IMR-90 (cell line): Measurements from ENCODE around the gene TLX1.

Experiments used
- CTCF ChIP-seq: conservative IDR thresholded peaks from 2 replicates; pipeline ENCODE4 v1.5.1; 2012; ENCODE audit warnings: mild to moderate bottlenecking, low read depth, low read length, improper control_type of control experiment
- POLR2A ChIP-seq: IDR thresholded peaks from 2 replicates; pipeline ENCODE4 v1.6.1; 2012; ENCODE audit warnings: mild to moderate bottlenecking, low read depth, low read length
- USF2 ChIP-seq: fragments of 150-350 bp; IDR thresholded peaks from 2 replicates; pipeline ENCODE4 v1.6.1; 2017; ENCODE audit warnings: mild to moderate bottlenecking, antibody characterized with exemption, low read length, low read depth

- TF ChIP-seq POLR2A (no peak), USF2 (no peak), CTCF (no peak)
Observed at GRCh38 chr10:101124933-101125332, 6.2 kb upstream of the TLX1 start.
